MM.1S (cell line): ENCODE measurements around the gene CHRM4.

Experiments
- DNase-seq: peaks from one replicate; pipeline ENCODE4 v3.0.0-alpha.2; 2015
- H2AFZ ChIP-seq: fragments of 300-600 bp; sonication (generic); 2 replicates; pipeline ENCODE4 v1.6.0; 2016; ENCODE audit warnings: antibody characterized with exemption, low read length
- H3F3A ChIP-seq: fragments of 300-600 bp; sonication (generic); 2 replicates; pipeline ENCODE4 v1.6.1; 2016; ENCODE audit warnings: mild to moderate bottlenecking, antibody characterized with exemption, low read length, moderate library complexity, mixed read lengths; ENCODE audit not compliant: insufficient read depth
- H3K27ac ChIP-seq: fragments of 300-600 bp; sonication (generic); 2 replicates; pipeline ENCODE4 v1.5.1; 2016; ENCODE audit warnings: mild to moderate bottlenecking, low read length
- H3K27me3 ChIP-seq: fragments of 300-600 bp; sonication (generic); replicated peaks from 2 replicates; pipeline ENCODE4 v1.6.0; 2016; ENCODE audit warnings: low read length; ENCODE audit not compliant: insufficient read depth
- H3K36me3 ChIP-seq: fragments of 300-600 bp; sonication (generic); replicated peaks from 2 replicates; pipeline ENCODE4 v1.6.1; 2016; ENCODE audit warnings: mild to moderate bottlenecking, low read length, mixed read lengths; ENCODE audit not compliant: insufficient read depth
- H3K4me1 ChIP-seq: fragments of 300-600 bp; sonication (generic); 2 replicates; pipeline ENCODE4 v1.6.1; 2016; ENCODE audit warnings: low read length, mixed read lengths
- H3K4me2 ChIP-seq: fragments of 300-600 bp; sonication (generic); 2 replicates; pipeline ENCODE4 v1.6.0; 2016; ENCODE audit warnings: low read depth, low read length
- H3K4me3 ChIP-seq: fragments of 300-600 bp; sonication (generic); 2 replicates; pipeline ENCODE4 v1.5.1; 2016; ENCODE audit warnings: low read length, mixed read lengths
- H3K79me2 ChIP-seq: fragments of 300-600 bp; sonication (generic); 2 replicates; pipeline ENCODE4 v1.6.1; 2016; ENCODE audit warnings: mixed run types, low read length, mixed read lengths
- H3K9ac ChIP-seq: fragments of 300-600 bp; sonication (generic); 2 replicates; pipeline ENCODE4 v1.6.1; 2016; ENCODE audit warnings: low read length, mixed read lengths
- H3K9me2 ChIP-seq: fragments of 300-600 bp; sonication (generic); replicated peaks from 2 replicates; pipeline ENCODE4 v1.6.1; 2016; ENCODE audit warnings: mild to moderate bottlenecking, low read length, mixed read lengths; ENCODE audit not compliant: insufficient read depth
- H3K9me3 ChIP-seq: fragments of 300-600 bp; sonication (generic); replicated peaks from 2 replicates; pipeline ENCODE4 v1.6.1; 2016; ENCODE audit warnings: mild to moderate bottlenecking, low read length, mixed read lengths; ENCODE audit not compliant: insufficient read depth
- H4K20me1 ChIP-seq: fragments of 300-600 bp; sonication (generic); 2 replicates; pipeline ENCODE4 v1.6.1; 2016; ENCODE audit warnings: mild to moderate bottlenecking, low read length, moderate library complexity, mixed read lengths; ENCODE audit not compliant: insufficient read depth
- CTCF ChIP-seq: fragments of 300-600 bp; sonication (generic); IDR thresholded peaks from 2 replicates; pipeline ENCODE4 v1.5.1; 2016; ENCODE audit warnings: antibody characterized with exemption, low read length, mixed read lengths
- EZH2 ChIP-seq: fragments of 300-600 bp; sonication (generic); optimal IDR thresholded peaks from 2 replicates; pipeline ENCODE3; 2017; ENCODE audit warnings: low read depth, mild to moderate bottlenecking, antibody characterized with exemption, low read length, mixed read lengths
- EZH2phosphoT487 ChIP-seq: fragments of 300-600 bp; sonication (generic); IDR thresholded peaks from 2 replicates; pipeline ENCODE4 v1.6.1; 2018; ENCODE audit warnings: antibody characterized with exemption, low read length

The CHRM4 gene

GRCh38 chr11:46338636-46338987, 53.0 kb downstream of the CHRM4 start:
- TF ChIP-seq EZH2 = no peak
- TF ChIP-seq EZH2phosphoT487 = no peak
- TF ChIP-seq CTCF = no peak
- Histone ChIP-seq H3K9me3 (no peaks in the 10 kb centered on the region), H3K36me3 (no peaks in the 10 kb centered on the region), H3K4me1 (no peaks in the 10 kb centered on the region), H3K9ac (no peak overlapping the region), H3K79me2 (no peaks in the 10 kb centered on the region), H3K27ac (no peak overlapping the region), H3F3A (no peaks in the 10 kb centered on the region), H3K9me2 (no peaks in the 10 kb centered on the region), H3K27me3 (peaks cover 46% of the 10 kb centered on the region), H3K4me3 (no peak overlapping the region), H3K4me2 (no peak overlapping the region), H2AFZ (no peak overlapping the region), H4K20me1 (no peaks in the 10 kb centered on the region)
- DNase-seq = no peak

GRCh38 chr11:46337626-46338345, 53.8 kb downstream of the CHRM4 start:
- Histone ChIP-seq H3K79me2 (no peaks in the 10 kb centered on the region), H3K4me3 (no peak overlapping the region), H2AFZ (no peak overlapping the region), H3F3A (no peaks in the 10 kb centered on the region), H3K9me3 (no peaks in the 10 kb centered on the region), H3K9me2 (no peaks in the 10 kb centered on the region), H3K9ac (no peak overlapping the region), H3K4me1 (no peaks in the 10 kb centered on the region), H4K20me1 (no peaks in the 10 kb centered on the region), H3K27ac (no peak overlapping the region), H3K4me2 (no peak overlapping the region), H3K27me3 (peaks cover 44% of the 10 kb centered on the region), H3K36me3 (no peaks in the 10 kb centered on the region)
- DNase-seq = no peak
- TF ChIP-seq EZH2phosphoT487 = no peak
- no peak for TF ChIP-seq CTCF
- TF ChIP-seq EZH2 = no peak

- H3K9ac ChIP-seq = no peak overlapping the region
- H3K27ac ChIP-seq = no peak overlapping the region
- H4K20me1 ChIP-seq = no peaks in the 10 kb centered on the region
- no peak for TF ChIP-seq EZH2phosphoT487
- TF ChIP-seq CTCF = no peak
- TF ChIP-seq EZH2 = no peak
- H2AFZ ChIP-seq = no peak overlapping the region
- no peaks in the 10 kb centered on the region for H3F3A ChIP-seq
- H3K4me2 ChIP-seq = no peak overlapping the region
- peaks cover 44% of the 10 kb centered on the region for H3K27me3 ChIP-seq
- H3K9me3 ChIP-seq = no peaks in the 10 kb centered on the region
- H3K36me3 ChIP-seq = no peaks in the 10 kb centered on the region
- no peaks in the 10 kb centered on the region for H3K4me1 ChIP-seq
- no peaks in the 10 kb centered on the region for H3K79me2 ChIP-seq
- no peaks in the 10 kb centered on the region for H3K9me2 ChIP-seq
- H3K4me3 ChIP-seq = no peak overlapping the region
- DNase-seq = no peak
Observed at GRCh38 chr11:46336563-46337180, 54.9 kb downstream of the CHRM4 start.
